Neural cell (in vitro differentiated cells): Measurements from ENCODE around the gene HM13. TPM values are rescaled to one million over a fixed set of nuclear protein-coding genes. Genes with fewer than 3 reads are reported as not detected.

ENCODE experiments used
- H2AFZ ChIP-seq: fragments of 200-600, 300-800 bp; sonication (generic), shearing (Covaris generic); 2 replicates; pipeline ENCODE4 v1.6.0; 2014; ENCODE audit warnings: low read depth, mild to moderate bottlenecking, antibody characterized with exemption, low read length, moderate library complexity
- H3F3A ChIP-seq: fragments of 200-600 bp; shearing (Covaris generic); 2 replicates; pipeline ENCODE4 v1.6.1; 2016; ENCODE audit warnings: mild to moderate bottlenecking, moderate library complexity, mixed read lengths, antibody characterized with exemption, low read length; ENCODE audit not compliant: insufficient read depth, poor library complexity, severe bottlenecking
- H3K27ac ChIP-seq: fragments of 200-600, 300-800 bp; sonication (generic), shearing (Covaris generic); 2 replicates; pipeline ENCODE4 v1.5.1; 2014; ENCODE audit warnings: mild to moderate bottlenecking, low read length, moderate library complexity
- H3K27me3 ChIP-seq: fragments of 300-800, 200-600 bp; sonication (generic), shearing (Covaris generic); 2 replicates; pipeline ENCODE4 v1.6.0; 2014; ENCODE audit warnings: mild to moderate bottlenecking, low read depth, low read length, moderate library complexity; ENCODE audit not compliant: insufficient read depth
- H3K36me3 ChIP-seq: fragments of 300-800, 200-600 bp; sonication (generic), shearing (Covaris generic); 2 replicates; pipeline ENCODE4 v1.5.1; 2014; ENCODE audit warnings: mild to moderate bottlenecking, antibody characterized with exemption, low read length, moderate library complexity; ENCODE audit not compliant: insufficient read depth
- H3K4me2 ChIP-seq: fragments of 300-800, 200-600 bp; sonication (generic), shearing (Covaris generic); 2 replicates; pipeline ENCODE4 v1.6.0; 2014; ENCODE audit warnings: mild to moderate bottlenecking, low read length
- H3K4me3 ChIP-seq: fragments of 300-800, 200-600 bp; sonication (generic), shearing (Covaris generic); 2 replicates; pipeline ENCODE4 v1.5.1; 2014; ENCODE audit warnings: mild to moderate bottlenecking, low read length, moderate library complexity
- H3K79me2 ChIP-seq: fragments of 200-600 bp; shearing (Covaris generic); replicated peaks from 2 replicates; pipeline ENCODE4 v1.6.0; 2014; ENCODE audit warnings: mild to moderate bottlenecking, low read length, moderate library complexity; ENCODE audit not compliant: insufficient read depth
- H3K9ac ChIP-seq: fragments of 300-800, 200-600 bp; sonication (generic), shearing (Covaris generic); 2 replicates; pipeline ENCODE4 v1.6.1; 2016; ENCODE audit warnings: mild to moderate bottlenecking, low read length, mixed read lengths
- H3K9me2 ChIP-seq: fragments of 200-600 bp; shearing (Covaris generic); 2 replicates; pipeline ENCODE4 v1.6.1; 2016; ENCODE audit warnings: mild to moderate bottlenecking, low read length, mixed read lengths; ENCODE audit not compliant: insufficient read depth
- H3K9me3 ChIP-seq: fragments of 200-600, 300-800 bp; sonication (generic), shearing (Covaris generic); 2 replicates; pipeline ENCODE4 v1.6.1; 2016; ENCODE audit warnings: mild to moderate bottlenecking, mixed run types, low read length, moderate library complexity, mixed read lengths
- H4K20me1 ChIP-seq: fragments of 200-600 bp; shearing (Covaris generic); 2 replicates; pipeline ENCODE4 v1.6.1; 2016; ENCODE audit warnings: mild to moderate bottlenecking, mixed run types; ENCODE audit not compliant: insufficient read depth
- EP300 ChIP-seq: fragments of 450-650 bp; conservative IDR thresholded peaks from 2 replicates; pipeline ENCODE4 v1.6.1; 2014; ENCODE audit warnings: antibody characterized with exemption, mild to moderate bottlenecking, moderate library complexity; ENCODE audit not compliant: poor library complexity, severe bottlenecking
- EZH2 ChIP-seq: fragments of 200-600, 300-800 bp; shearing (Covaris generic), sonication (generic); IDR thresholded peaks from 2 replicates; pipeline ENCODE4 v1.6.1; 2014; ENCODE audit warnings: antibody characterized with exemption, low read length, borderline replicate concordance, mild to moderate bottlenecking; ENCODE audit not compliant: insufficient read depth, poor library complexity, severe bottlenecking
- MXI1 ChIP-seq: fragments of 450-650 bp; conservative IDR thresholded peaks from 2 replicates; pipeline ENCODE4 v1.6.1; 2014; ENCODE audit warnings: antibody characterized with exemption, mild to moderate bottlenecking; ENCODE audit not compliant: poor library complexity, severe bottlenecking
- POLR2AphosphoS5 ChIP-seq: IDR thresholded peaks from 2 replicates; pipeline ENCODE4 v1.6.1; 2012
- RAD21 ChIP-seq: fragments of 450-650 bp; conservative IDR thresholded peaks from 2 replicates; pipeline ENCODE4 v1.6.1; 2014; ENCODE audit warnings: antibody characterized with exemption, mild to moderate bottlenecking, moderate library complexity
- SMC3 ChIP-seq: fragments of 450-650 bp; conservative IDR thresholded peaks from 2 replicates; pipeline ENCODE4 v1.6.1; 2014; ENCODE audit warnings: antibody characterized with exemption, mild to moderate bottlenecking, moderate library complexity; ENCODE audit not compliant: poor library complexity
- TAF1 ChIP-seq: IDR thresholded peaks from 2 replicates; pipeline ENCODE4 v1.6.1; 2012; ENCODE audit warnings: low read depth
- polyA plus RNA-seq: library from polyadenylated mRNA; depleted of rRNA; stranded (reverse); fragments of >200 nt; gene quantifications from 2 replicates; pipeline ENCODE4 v1.2.3, GENCODE V29; 2014
- TF ChIP-seq, protein P1 (sequence below): fragments of 450-650 bp; IDR thresholded peaks from 2 replicates; pipeline ENCODE4 v1.5.1; 2014; ENCODE audit warnings: antibody characterized with exemption, mild to moderate bottlenecking, moderate library complexity; ENCODE audit not compliant: poor library complexity, severe bottlenecking
- TF ChIP-seq, protein P2 (sequence below): IDR thresholded peaks from 2 replicates; pipeline ENCODE4 v1.6.1; 2012; ENCODE audit warnings: borderline replicate concordance

The HM13 gene
- polyA plus RNA-seq, 1 donor from 2014 or later, result 95.4 TPM

DNA sequence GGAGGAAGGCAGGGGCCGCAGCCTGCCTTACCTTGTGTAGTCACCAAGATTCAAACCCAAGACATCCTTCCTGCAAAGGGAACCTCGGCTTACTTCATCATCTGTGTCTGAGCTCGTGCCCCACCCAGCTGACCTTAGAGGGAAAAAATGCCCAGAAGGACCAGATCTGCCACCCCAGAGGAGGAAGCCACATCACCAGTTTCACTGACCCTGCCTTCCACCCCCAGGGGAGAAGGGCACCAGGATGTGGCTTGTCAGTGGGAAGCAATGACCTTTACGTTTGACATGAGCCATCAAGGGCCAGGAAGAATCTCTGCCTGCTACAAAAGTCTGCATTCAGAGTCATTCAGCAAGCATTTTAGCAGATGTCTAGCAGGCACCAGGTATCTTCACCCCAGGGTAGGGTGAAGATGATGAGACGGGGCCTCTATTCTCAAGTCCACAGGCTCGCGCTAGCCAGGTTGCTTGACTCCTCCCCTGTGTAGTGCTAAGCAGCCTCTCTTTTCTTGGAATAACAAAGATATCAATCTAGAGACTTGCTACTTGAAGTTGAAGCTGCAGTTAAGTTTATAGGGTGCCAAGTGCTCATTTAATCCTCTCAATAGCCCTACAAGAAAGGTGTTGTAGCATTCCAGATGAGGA, 28.1 kb downstream of the HM13 start:
- Histone ChIP-seq H3K79me2 (no peaks in the 10 kb centered on the region), H3K27ac (no peak overlapping the region), H3K4me2 (no peak overlapping the region)

DNA sequence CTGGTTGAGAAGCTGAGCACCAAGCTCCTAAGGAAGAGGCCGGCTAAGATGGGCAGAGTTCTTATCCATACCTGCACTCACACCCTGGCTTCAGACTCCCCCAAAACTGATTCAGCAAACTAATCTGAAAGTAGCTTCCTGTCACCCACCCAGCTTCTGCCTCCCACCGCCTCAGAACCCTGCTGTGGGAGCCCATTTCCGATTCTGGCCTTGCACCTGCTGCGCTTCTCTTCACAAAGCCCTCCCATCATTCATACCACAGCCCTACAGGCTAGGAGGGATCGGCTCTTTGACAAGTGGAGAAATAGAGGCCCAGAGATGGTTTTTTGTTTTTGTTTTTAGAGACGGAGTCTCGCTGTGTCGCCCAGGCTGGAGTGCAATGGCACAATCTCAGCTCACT, 28.7 kb downstream of the HM13 start:
- Histone ChIP-seq H3K36me3 (peaks cover 5% of the 10 kb centered on the region), H3K4me2 (no peak overlapping the region), H2AFZ (no peak overlapping the region), H3K9ac (no peak overlapping the region), H3K27ac (no peak overlapping the region), H3K27me3 (no peaks in the 10 kb centered on the region), H3F3A (no peaks in the 10 kb centered on the region), H3K9me2 (no peaks in the 10 kb centered on the region), H4K20me1 (no peaks in the 10 kb centered on the region), H3K4me3 (no peak overlapping the region), H3K9me3 (no peaks in the 10 kb centered on the region), H3K79me2 (peaks cover 5% of the 10 kb centered on the region)
- TF ChIP-seq TAF1 (no peak), POLR2AphosphoS5 (no peak), RAD21 (no peak), MXI1 (no peak), EP300 (no peak)
- TF ChIP-seq, protein P1, sequence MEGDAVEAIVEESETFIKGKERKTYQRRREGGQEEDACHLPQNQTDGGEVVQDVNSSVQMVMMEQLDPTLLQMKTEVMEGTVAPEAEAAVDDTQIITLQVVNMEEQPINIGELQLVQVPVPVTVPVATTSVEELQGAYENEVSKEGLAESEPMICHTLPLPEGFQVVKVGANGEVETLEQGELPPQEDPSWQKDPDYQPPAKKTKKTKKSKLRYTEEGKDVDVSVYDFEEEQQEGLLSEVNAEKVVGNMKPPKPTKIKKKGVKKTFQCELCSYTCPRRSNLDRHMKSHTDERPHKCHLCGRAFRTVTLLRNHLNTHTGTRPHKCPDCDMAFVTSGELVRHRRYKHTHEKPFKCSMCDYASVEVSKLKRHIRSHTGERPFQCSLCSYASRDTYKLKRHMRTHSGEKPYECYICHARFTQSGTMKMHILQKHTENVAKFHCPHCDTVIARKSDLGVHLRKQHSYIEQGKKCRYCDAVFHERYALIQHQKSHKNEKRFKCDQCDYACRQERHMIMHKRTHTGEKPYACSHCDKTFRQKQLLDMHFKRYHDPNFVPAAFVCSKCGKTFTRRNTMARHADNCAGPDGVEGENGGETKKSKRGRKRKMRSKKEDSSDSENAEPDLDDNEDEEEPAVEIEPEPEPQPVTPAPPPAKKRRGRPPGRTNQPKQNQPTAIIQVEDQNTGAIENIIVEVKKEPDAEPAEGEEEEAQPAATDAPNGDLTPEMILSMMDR, result no peak

More for the DNA sequence above, 28.1 kb downstream of the HM13 start:
- no peak overlapping the region for H2AFZ ChIP-seq
- no peak for TF ChIP-seq EP300
- no peak for TF ChIP-seq MXI1
- no peak for TF ChIP-seq SMC3
- no peak for TF ChIP-seq POLR2AphosphoS5
- TF ChIP-seq RAD21, result no peak
- H3K36me3 ChIP-seq, result peaks cover 6% of the 10 kb centered on the region
- H3K9ac ChIP-seq, result no peak overlapping the region
- no peaks in the 10 kb centered on the region for H3F3A ChIP-seq
- no peaks in the 10 kb centered on the region for H3K9me2 ChIP-seq
- H3K27me3 ChIP-seq, result no peaks in the 10 kb centered on the region
- no peaks in the 10 kb centered on the region for H3K9me3 ChIP-seq
- H3K4me3 ChIP-seq, result no peak overlapping the region
- no peaks in the 10 kb centered on the region for H4K20me1 ChIP-seq

DNA sequence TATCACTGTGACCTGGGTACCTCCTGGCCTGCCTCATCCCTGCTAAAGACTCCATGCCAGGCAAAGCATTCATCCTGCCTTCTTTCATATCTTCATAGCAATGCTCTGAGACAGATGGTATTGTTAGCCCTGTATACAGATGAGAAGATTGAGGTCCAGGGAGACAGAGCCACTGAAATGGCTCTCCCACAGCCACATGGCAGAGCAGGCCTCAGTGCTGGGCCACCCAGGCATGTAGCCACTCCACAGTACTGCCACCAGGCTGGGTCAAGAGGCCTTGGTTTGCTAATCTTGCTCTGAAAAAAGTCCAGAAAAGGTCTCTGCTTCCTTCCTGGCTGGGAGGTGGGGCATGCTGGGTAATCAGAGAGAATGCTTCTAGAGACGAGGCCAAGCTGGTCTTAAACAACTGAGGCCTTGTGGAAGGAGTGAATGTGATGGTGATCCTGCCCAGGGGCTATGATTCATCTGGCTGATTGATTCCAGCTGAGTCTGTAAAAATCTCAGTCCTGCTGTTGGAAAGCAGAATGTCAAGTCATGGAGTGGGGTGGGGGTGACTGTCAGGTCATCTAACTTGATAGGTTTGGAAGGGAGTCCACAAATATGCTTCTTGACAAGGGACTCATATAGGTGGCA, 29.8 kb downstream of the HM13 start:
- no peak for TF ChIP-seq EP300
- TF ChIP-seq, protein P2, sequence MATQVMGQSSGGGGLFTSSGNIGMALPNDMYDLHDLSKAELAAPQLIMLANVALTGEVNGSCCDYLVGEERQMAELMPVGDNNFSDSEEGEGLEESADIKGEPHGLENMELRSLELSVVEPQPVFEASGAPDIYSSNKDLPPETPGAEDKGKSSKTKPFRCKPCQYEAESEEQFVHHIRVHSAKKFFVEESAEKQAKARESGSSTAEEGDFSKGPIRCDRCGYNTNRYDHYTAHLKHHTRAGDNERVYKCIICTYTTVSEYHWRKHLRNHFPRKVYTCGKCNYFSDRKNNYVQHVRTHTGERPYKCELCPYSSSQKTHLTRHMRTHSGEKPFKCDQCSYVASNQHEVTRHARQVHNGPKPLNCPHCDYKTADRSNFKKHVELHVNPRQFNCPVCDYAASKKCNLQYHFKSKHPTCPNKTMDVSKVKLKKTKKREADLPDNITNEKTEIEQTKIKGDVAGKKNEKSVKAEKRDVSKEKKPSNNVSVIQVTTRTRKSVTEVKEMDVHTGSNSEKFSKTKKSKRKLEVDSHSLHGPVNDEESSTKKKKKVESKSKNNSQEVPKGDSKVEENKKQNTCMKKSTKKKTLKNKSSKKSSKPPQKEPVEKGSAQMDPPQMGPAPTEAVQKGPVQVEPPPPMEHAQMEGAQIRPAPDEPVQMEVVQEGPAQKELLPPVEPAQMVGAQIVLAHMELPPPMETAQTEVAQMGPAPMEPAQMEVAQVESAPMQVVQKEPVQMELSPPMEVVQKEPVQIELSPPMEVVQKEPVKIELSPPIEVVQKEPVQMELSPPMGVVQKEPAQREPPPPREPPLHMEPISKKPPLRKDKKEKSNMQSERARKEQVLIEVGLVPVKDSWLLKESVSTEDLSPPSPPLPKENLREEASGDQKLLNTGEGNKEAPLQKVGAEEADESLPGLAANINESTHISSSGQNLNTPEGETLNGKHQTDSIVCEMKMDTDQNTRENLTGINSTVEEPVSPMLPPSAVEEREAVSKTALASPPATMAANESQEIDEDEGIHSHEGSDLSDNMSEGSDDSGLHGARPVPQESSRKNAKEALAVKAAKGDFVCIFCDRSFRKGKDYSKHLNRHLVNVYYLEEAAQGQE, result no peak
- TF ChIP-seq, protein P1, result no peak
- no peak for TF ChIP-seq POLR2AphosphoS5
- TF ChIP-seq MXI1, result no peak
- TF ChIP-seq SMC3, result no peak
- TF ChIP-seq RAD21, result no peak
- TF ChIP-seq TAF1, result no peak
- no peak for TF ChIP-seq EZH2
- H3K9me2 ChIP-seq, result no peaks in the 10 kb centered on the region
- H3K4me3 ChIP-seq, result no peak overlapping the region
- H3K4me2 ChIP-seq, result no peak overlapping the region
- no peak overlapping the region for H3K9ac ChIP-seq
- H3K79me2 ChIP-seq, result peaks cover 14% of the 10 kb centered on the region
- H3K36me3 ChIP-seq, result peaks cover 6% of the 10 kb centered on the region
- H3F3A ChIP-seq, result no peaks in the 10 kb centered on the region
- H3K27me3 ChIP-seq, result no peaks in the 10 kb centered on the region
- no peak overlapping the region for H2AFZ ChIP-seq
- H3K27ac ChIP-seq, result no peak overlapping the region
- no peaks in the 10 kb centered on the region for H3K9me3 ChIP-seq
- no peaks in the 10 kb centered on the region for H4K20me1 ChIP-seq
